HG03565 (cell line): ENCODE measurements around the gene GPR33.
"Not testable (repeated sequence)": the region's sequence is repeated elsewhere in the genome, so short reads cannot be mapped to it uniquely, and the experiment has no call there.

Experiments
- ATAC-seq: cut with Tn5 transposase; IDR thresholded peaks from one replicate; pipeline ENCODE4 v1.9.1; 2021; ENCODE audit warnings: mild to moderate bottlenecking, moderate library complexity; ENCODE audit not compliant: unreplicated experiment

GPR33 gene

DNA sequence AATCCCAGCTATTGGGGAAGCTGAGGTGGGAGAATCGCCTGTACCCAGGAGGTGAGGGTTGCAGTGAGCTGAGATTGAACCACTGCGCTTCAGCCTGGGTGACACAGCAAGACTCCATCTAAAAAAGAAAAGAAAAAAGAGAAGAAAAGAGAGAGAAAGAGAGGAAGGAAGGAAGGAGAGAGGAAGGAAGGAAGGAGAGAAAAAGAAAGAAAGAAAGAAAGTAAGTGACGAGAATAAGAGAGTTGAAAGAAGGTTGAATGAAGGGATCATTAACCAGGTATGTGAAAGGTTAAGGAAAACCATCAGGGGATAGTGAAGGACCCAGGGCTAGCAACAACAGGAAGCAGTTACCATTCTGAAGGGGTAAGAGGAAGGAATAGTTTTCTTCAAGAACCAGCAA is 26.3 kb downstream of the GPR33 start:
- ATAC-seq = no peak

DNA sequence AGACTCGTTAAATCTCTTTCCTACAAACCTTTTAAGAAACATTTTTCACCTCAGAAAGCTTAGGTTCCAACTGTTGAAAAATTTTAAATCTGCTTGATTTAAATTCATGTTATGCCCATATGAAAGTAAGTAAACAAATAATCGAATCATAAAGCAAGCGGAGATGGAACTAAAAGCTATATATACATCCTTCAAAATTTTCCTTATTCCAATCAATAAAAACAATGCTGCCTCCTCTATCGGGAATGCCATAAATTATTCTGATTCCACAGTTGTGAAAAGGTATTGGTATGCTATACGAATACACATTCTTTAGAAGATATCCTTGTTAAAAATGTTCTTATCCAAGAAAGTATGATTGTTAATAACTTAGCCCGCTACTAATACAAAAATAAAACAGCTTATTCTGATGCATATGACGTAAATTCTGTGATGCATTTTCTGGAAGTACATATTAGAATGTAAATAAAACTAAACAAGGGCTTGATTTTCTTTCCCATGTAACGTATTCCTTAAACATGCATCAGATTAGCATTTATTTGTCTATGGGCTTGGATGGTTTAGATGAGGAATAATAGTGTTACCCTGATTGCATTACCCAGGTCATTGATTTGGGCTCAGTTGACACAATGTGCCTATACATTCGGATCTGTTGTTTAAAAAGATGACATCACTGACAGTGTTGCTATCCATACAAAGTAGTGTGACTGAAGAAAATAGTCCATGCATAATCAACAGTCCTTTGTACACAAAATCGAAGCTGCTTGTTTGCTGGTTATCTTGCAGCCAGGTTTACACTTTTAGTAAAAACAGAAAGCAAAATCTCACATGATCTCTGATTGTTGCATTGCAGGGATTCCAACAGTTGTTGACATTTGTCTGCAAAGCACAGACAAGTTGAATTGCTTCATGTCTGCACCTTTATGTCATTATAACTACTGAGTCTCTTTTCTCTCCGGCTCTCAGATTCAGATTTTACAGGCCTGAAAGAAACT is 29.9 kb downstream of the GPR33 start:
- ATAC-seq = no peak

GRCh38 chr14:31456841-31457664 is 30.8 kb downstream of the GPR33 start, which contains the start of gene DTD2:
TSS of gene DTD2 (minus strand) at chr14:31457506. CDS start at chr14:31457393, 113 bp downstream.
- ATAC-seq = peak; percentile 96

GRCh38 chr14:31449971-31450610 is 37.7 kb downstream of the GPR33 start:
- no peak for ATAC-seq

DNA sequence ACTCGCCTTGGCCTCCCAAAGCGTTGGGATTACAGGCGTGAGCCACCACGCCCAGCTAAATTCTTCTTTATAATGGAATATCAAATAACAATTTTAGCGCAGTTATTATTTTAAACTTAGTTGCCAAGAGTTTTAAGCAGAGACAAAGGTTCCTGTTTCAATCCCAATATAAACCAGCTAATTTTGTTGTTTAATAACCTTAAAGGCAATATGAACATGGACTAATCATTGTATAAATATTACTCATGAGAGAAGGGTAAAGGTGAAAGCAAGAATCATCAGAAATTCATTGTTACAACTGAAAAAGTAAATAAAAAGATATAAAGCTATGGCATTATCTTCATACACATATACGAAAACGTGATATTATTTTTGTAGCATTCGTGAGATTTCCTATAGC is 38.7 kb downstream of the GPR33 start:
- ATAC-seq = no peak

- ATAC-seq = no peak
Observed at GRCh38 chr14:31445703-31446102, 42.1 kb downstream of the GPR33 start.

DNA sequence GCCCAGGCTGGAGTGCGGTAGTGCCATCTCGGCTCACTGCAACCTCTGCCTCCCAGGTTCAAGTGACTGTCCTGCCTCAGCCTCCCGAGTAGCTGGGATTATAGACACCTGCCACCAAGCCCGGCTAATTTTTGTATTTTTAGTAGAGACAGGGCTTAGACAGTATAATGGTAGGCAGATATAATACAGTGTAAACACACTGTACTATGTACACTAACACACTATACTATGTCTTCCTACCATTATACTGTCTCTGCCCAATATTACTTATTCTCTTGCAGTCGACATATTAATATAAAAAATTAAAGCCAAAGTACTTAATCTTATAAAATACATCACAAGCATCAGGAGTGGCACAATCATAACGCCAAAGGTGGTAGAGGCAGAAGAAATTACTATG is 45.6 kb downstream of the GPR33 start:
- ATAC-seq = no peak

GRCh38 chr14:31441273-31442111 is 46.3 kb downstream of the GPR33 start:
- no peak for ATAC-seq

- ATAC-seq = no peak
Observed at GRCh38 chr14:31440280-31440679, 47.6 kb downstream of the GPR33 start.

DNA sequence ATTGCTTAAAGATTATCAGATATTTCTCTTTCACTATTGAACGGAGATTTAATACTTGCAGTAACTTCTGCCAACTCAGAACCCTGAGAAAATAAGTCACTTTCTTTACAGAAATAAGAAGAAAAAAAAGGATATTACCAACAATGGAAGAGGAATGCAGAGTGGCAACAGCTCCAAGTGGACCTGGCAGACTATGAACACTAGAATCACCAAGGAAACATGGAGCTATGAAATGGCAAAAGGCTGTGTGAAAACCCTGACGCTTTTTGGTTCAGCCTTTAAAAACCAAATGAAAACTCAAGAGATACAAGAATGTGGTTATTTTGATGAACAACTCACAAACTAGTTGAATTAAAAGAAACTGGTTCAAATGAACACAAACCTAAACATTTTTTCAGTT is 48.3 kb downstream of the GPR33 start:
- ATAC-seq = no peak

DNA sequence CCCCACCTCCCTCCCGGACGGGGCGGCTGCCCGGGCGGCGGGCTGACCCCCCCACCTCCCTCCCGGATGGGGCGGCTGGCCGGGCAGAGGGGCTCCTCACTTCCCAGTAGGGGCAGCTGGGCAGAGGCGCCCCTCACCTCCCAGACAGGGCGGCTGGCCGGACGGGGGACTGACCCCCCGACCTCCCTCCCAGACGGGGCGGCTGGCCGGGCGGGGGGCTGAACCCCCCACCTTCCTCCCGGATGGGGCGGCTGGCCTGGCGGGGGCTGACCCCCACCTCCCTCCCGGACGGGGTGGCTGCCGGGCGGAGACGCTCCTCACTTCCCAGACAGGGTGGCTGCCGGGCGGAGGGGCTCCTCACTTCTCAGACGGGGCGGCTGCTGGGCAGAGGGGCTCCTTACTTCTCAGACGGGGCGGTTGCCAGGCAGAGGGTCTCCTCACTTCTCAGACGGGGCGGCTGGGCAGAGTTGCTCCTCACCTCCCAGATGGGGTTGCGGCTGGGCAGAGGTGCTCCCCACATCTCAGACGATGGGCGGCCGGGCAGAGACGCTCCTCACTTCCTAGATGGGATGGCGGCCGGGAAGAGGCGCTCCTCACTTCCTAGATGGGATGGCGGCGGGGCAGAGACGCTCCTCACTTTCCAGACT is 50.7 kb downstream of the GPR33 start:
- not testable (repeated sequence) for ATAC-seq

- no peak for ATAC-seq
Observed at GRCh38 chr14:31435276-31435675, 52.6 kb downstream of the GPR33 start.
